CD14-positive monocyte (primary cell): ENCODE measurements around the gene GPI. TPM values are rescaled to one million over a fixed set of nuclear protein-coding genes. Genes with fewer than 3 reads are reported as not detected.

Experiments
- DNase-seq, 3 donors: peaks; one replicate each; pipeline ENCODE4 v3.0.0-alpha.2; 2011 to 2022
- H2AFZ ChIP-seq: 2 replicates; pipeline ENCODE4 v1.6.0; 2012; ENCODE audit warnings: mild to moderate bottlenecking, low read depth, low read length, inconsistent platforms; ENCODE audit not compliant: insufficient read depth, poor library complexity, severe bottlenecking
- H3K27ac ChIP-seq, 2 donors: 1 replicate in 1 of 2; 2 replicates in 1 of 2; pipeline ENCODE4 v1.5.1; 2012 to 2013; ENCODE audit warnings: low read length in 2 of 2, control low read depth in 1 of 2, inconsistent platforms in 1 of 2, low read depth in 1 of 2, mild to moderate bottlenecking in 1 of 2
- H3K27me3 ChIP-seq, 2 donors: one replicate each; pipeline versions ENCODE4 v1.6.0 to v1.6.1; 2011 to 2013; ENCODE audit warnings: low read length in 2 of 2; ENCODE audit not compliant: control insufficient read depth in 2 of 2, insufficient read depth in 2 of 2
- H3K36me3 ChIP-seq, 2 donors: replicated peaks in 1 of 2; 1 replicate in 1 of 2; 2 replicates in 1 of 2; pipeline versions ENCODE4 v1.5.1 to v1.6.1; 2012 to 2013; ENCODE audit warnings: low read length in 2 of 2, control low read depth in 1 of 2, inconsistent platforms in 1 of 2, mild to moderate bottlenecking in 1 of 2; ENCODE audit not compliant: insufficient read depth in 2 of 2, control insufficient read depth in 1 of 2
- H3K4me1 ChIP-seq, 2 donors: 1 replicate in 1 of 2; 2 replicates in 1 of 2; pipeline versions ENCODE4 v1.5.1 to v1.6.1; 2012 to 2013; ENCODE audit warnings: low read length in 2 of 2, control low read depth in 1 of 2, inconsistent platforms in 1 of 2, mild to moderate bottlenecking in 1 of 2, moderate library complexity in 1 of 2; ENCODE audit not compliant: insufficient read depth in 2 of 2, control insufficient read depth in 1 of 2
- H3K4me2 ChIP-seq: replicated peaks from 2 replicates; pipeline ENCODE3; 2012; ENCODE audit warnings: low read length, moderate library complexity, mild to moderate bottlenecking; ENCODE audit not compliant: poor library complexity, severe bottlenecking; ENCODE audit errors: extremely low read depth
- H3K4me3 ChIP-seq, 3 experiments: fragments of 200-600 bp in 1 of 3; sonication (generic) in 1 of 3; replicated peaks in 1 of 3; 1 replicate in 2 of 3; 2 replicates in 1 of 3; pipeline ENCODE4 v1.5.1; 2011 to 2013; ENCODE audit warnings: low read length in 3 of 3, mild to moderate bottlenecking in 3 of 3, control low read depth in 2 of 3, low read depth in 2 of 3, inconsistent platforms in 1 of 3, moderate library complexity in 1 of 3
- H3K79me2 ChIP-seq: 2 replicates; pipeline ENCODE4 v1.6.0; 2012; ENCODE audit warnings: mild to moderate bottlenecking, control low read depth, inconsistent platforms, low read length, moderate library complexity; ENCODE audit not compliant: insufficient read depth
- H3K9ac ChIP-seq: 2 replicates; pipeline ENCODE4 v1.6.0; 2017; ENCODE audit warnings: low read length, mild to moderate bottlenecking; ENCODE audit not compliant: insufficient read depth, poor library complexity, severe bottlenecking
- H3K9me3 ChIP-seq, 2 donors: replicated peaks in 1 of 2; 1 replicate in 1 of 2; 2 replicates in 1 of 2; pipeline versions ENCODE4 v1.5.1 to v1.6.1; 2012 to 2013; ENCODE audit warnings: low read length in 2 of 2, control low read depth in 1 of 2; ENCODE audit not compliant: control insufficient read depth in 1 of 2, insufficient read depth in 1 of 2
- H4K20me1 ChIP-seq: 2 replicates; pipeline ENCODE4 v1.6.0; 2012; ENCODE audit warnings: mild to moderate bottlenecking, low read length, control low read depth, moderate library complexity; ENCODE audit not compliant: insufficient read depth
- H3K27ac Mint-ChIP-seq, 7 donors: one replicate each; pipeline ENCODE4 v1.8.0; 2020; ENCODE audit warnings: mild to moderate bottlenecking in 7 of 7, mixed read lengths in 7 of 7, moderate library complexity in 6 of 7, inconsistent platforms in 2 of 7
- H3K27me3 Mint-ChIP-seq, 3 donors: one replicate each; pipeline ENCODE4 v1.8.0; 2021 to 2022; ENCODE audit warnings: low read depth in 3 of 3, mild to moderate bottlenecking in 3 of 3, mixed read lengths in 3 of 3, moderate library complexity in 3 of 3, inconsistent platforms in 1 of 3
- H3K36me3 Mint-ChIP-seq, 2 donors: one replicate each; pipeline ENCODE4 v1.8.0; 2020; ENCODE audit warnings: mixed read lengths in 2 of 2, inconsistent platforms in 1 of 2, mild to moderate bottlenecking in 1 of 2
- H3K4me1 Mint-ChIP-seq: one replicate; pipeline ENCODE4 v1.8.0; 2020; ENCODE audit warnings: mild to moderate bottlenecking, mixed read lengths
- H3K4me3 Mint-ChIP-seq, 2 donors: one replicate each; pipeline ENCODE4 v1.8.0; 2020; ENCODE audit warnings: mild to moderate bottlenecking in 2 of 2, mixed read lengths in 2 of 2, moderate library complexity in 1 of 2
- H3K9me3 Mint-ChIP-seq, 7 donors: one replicate each; pipeline ENCODE4 v1.8.0; 2020 to 2022; ENCODE audit warnings: mixed read lengths in 7 of 7, mild to moderate bottlenecking in 6 of 7, moderate library complexity in 6 of 7, inconsistent platforms in 2 of 7
- WGBS: methylation state at CpG from one replicate; pipeline ENCODE4 v1.1.5; 2013; ENCODE audit warnings: missing lambda C conversion rate; ENCODE audit not compliant: insufficient coverage; 5-methylcytosine and 5-hydroxymethylcytosine counted together
- intact Hi-C, 2 donors: fragments of 100-400 bp; cut with micrococcal nuclease; formaldehyde crosslinking; loops; one replicate each; pipeline versions ENCODE4 v1.15.0 to v1.15.1; 2023
- polyA plus RNA-seq, 3 donors: library from polyadenylated mRNA; depleted of rRNA in 1 of 3; unstranded in 2 of 3; stranded (reverse) in 1 of 3; fragments of 300-500 nt in 2 of 3; fragments of >200 nt in 1 of 3; fragmentation: Illumina TruSeq in 2 of 3; gene quantifications; 1 replicate in 2 of 3; 2 replicates in 1 of 3; pipeline ENCODE4 v1.2.3, GENCODE V29; 2012 to 2021
- TF ChIP-seq, protein P1 (sequence below): fragments of 200-600 bp; IDR thresholded peaks from one replicate; pipeline ENCODE4 v1.8.0; 2022; ENCODE audit warnings: antibody characterized with exemption, mild to moderate bottlenecking

The GPI gene
- polyA plus RNA-seq, 3 donors, result 81.2 to 107 (median 95.3) TPM

DNA sequence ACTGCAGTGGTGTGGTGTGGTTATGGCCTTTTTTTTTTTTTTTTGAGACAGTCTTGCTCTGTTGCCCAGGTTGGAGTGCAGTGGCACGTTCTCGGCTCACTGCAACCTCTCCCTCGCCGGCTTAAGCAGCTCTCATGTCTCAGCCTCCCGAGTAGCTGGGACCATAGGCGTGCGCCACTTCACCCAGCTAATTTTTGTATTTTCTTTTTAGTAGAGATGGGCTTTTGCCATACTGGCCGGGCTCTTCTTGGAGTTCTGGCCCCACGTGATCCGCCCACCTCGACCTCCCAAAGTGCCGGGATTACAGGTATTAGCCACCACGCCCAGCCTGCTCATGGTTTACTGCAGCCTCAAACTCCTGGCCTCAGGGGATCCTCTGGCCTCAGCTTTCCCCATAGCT is 46.2 kb downstream of the GPI start:
- Histone ChIP-seq H4K20me1 (no peaks in the 10 kb centered on the region), H3K27me3 (no peaks in the 10 kb centered on the region), H3K79me2 (no peaks in the 10 kb centered on the region), H3K9ac (no peak overlapping the region), H2AFZ (no peak overlapping the region), H3K9me3 (no peaks in the 10 kb centered on the region), H3K27ac (no peak overlapping the region), H3K36me3 (peaks cover 7 to 16% of the 10 kb centered on the region in 2 donors), H3K4me2 (no peak overlapping the region), H3K4me1 (no peaks in the 10 kb centered on the region), H3K4me3 (no peak overlapping the region)
- H3K27me3 Mint-ChIP-seq, result peaks cover 0 to 2% (median 0%) of the 10 kb centered on the region in 3 donors
- no peaks in the 10 kb centered on the region for H3K9me3 Mint-ChIP-seq
- DNase-seq, result no peak
- H3K4me1 Mint-ChIP-seq, result peaks cover 4% of the 10 kb centered on the region
- WGBS, result 100% methylated on average over 12 of the region's 13 CpGs
- intact Hi-C loops, result no loop called here
- H3K27ac Mint-ChIP-seq, result no peak overlapping the region
- TF ChIP-seq, protein P1, sequence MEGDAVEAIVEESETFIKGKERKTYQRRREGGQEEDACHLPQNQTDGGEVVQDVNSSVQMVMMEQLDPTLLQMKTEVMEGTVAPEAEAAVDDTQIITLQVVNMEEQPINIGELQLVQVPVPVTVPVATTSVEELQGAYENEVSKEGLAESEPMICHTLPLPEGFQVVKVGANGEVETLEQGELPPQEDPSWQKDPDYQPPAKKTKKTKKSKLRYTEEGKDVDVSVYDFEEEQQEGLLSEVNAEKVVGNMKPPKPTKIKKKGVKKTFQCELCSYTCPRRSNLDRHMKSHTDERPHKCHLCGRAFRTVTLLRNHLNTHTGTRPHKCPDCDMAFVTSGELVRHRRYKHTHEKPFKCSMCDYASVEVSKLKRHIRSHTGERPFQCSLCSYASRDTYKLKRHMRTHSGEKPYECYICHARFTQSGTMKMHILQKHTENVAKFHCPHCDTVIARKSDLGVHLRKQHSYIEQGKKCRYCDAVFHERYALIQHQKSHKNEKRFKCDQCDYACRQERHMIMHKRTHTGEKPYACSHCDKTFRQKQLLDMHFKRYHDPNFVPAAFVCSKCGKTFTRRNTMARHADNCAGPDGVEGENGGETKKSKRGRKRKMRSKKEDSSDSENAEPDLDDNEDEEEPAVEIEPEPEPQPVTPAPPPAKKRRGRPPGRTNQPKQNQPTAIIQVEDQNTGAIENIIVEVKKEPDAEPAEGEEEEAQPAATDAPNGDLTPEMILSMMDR, result no peak
- H3K36me3 Mint-ChIP-seq, result peaks cover 15% of the 10 kb centered on the region in 2 donors
- no peak overlapping the region for H3K4me3 Mint-ChIP-seq

DNA sequence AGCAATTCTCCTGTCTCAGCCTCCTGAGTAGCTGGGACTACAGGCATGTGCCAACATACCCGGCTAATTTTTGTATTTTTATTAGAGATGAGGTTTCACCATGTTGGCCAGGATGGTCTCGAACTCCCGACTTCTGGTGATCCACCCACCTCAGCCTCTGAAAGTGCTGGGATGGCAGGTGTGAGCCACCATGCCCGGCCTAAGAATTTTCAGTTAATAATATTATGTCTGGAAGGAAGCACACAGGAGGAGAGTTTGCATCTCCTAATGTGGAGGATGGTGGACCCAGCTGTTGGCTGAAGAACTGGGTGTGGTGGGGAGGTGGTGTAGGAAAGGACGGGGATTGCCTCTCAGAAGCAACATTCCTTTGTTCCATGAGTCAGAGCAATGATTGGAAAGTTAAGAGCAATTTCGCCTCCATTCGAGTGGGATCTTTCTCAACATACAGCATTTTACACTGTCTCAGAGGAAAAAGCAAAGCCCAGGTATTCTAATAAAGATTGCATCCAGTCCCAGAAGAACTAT is 51.1 kb downstream of the GPI start:
- H2AFZ ChIP-seq, result no peak overlapping the region
- H3K27ac Mint-ChIP-seq, result peak overlapping the region in 2 of 7 donors; percentile 50
- intact Hi-C loops, result no loop called here

More for the DNA sequence above, 51.1 kb downstream of the GPI start:
- Histone ChIP-seq H3K4me3 (no peak overlapping the region), H3K4me2 (no peak overlapping the region), H3K4me1 (no peaks in the 10 kb centered on the region), H4K20me1 (no peaks in the 10 kb centered on the region), H3K9ac (no peak overlapping the region), H3K36me3 (peaks cover 7 to 9% of the 10 kb centered on the region in 2 donors), H3K27me3 (no peaks in the 10 kb centered on the region), H3K9me3 (no peaks in the 10 kb centered on the region), H3K79me2 (no peaks in the 10 kb centered on the region), H3K27ac (no peak overlapping the region)
- Mint-ChIP-seq H3K4me1 (no peaks in the 10 kb centered on the region), H3K9me3 (no peaks in the 10 kb centered on the region), H3K4me3 (no peak overlapping the region), H3K27me3 (peaks cover 0 to 2% (median 0%) of the 10 kb centered on the region in 3 donors), H3K36me3 (peaks cover 10 to 13% of the 10 kb centered on the region in 2 donors)
- TF ChIP-seq, protein P1, result no peak
- 91% methylated on average over 4 of the region's 7 CpGs for WGBS
- no peak for DNase-seq
